Vagina (tissue), 2 donors: ENCODE measurements around the gene SMARCAL1. TPM values are rescaled to one million over a fixed set of nuclear protein-coding genes. Genes with fewer than 3 reads are reported as not detected.

Source experiments
- DNase-seq, 2 donors: peaks; one replicate each; pipeline ENCODE4 v3.0.0-alpha.2; 2017; ENCODE audit errors: extremely low spot score in 2 of 2
- H3K27ac ChIP-seq: fragments of 200-600 bp; sonication (generic); one replicate; pipeline ENCODE4 v1.5.1; 2019
- H3K27me3 ChIP-seq: fragments of 200-600 bp; sonication (generic); one replicate; pipeline ENCODE4 v1.5.1; 2019
- H3K36me3 ChIP-seq, 2 donors: fragments of 200-600 bp; sonication (generic); one replicate each; pipeline ENCODE4 v1.5.1; 2017 to 2019
- H3K4me1 ChIP-seq: fragments of 200-600 bp; sonication (generic); one replicate; pipeline ENCODE4 v1.5.1; 2019
- H3K4me3 ChIP-seq, 2 donors: fragments of 200-600 bp; sonication (generic); 1 replicate in 1 of 2; 2 replicates in 1 of 2; pipeline ENCODE4 v1.5.1; 2016 to 2019
- H3K9me3 ChIP-seq: fragments of 200-600 bp; sonication (generic); one replicate; pipeline ENCODE4 v1.5.1; 2019
- POLR2A ChIP-seq, 2 donors: fragments of 450-650 bp; IDR thresholded peaks; one replicate each; pipeline ENCODE4 v1.6.1; 2017; ENCODE audit warnings: antibody characterized with exemption in 2 of 2, mild to moderate bottlenecking in 2 of 2, moderate library complexity in 2 of 2
- POLR2AphosphoS5 ChIP-seq, 2 donors: sonication (generic); formaldehyde crosslinking; IDR thresholded peaks; one replicate each; pipeline ENCODE4 v1.9.0; 2017; ENCODE audit warnings: antibody characterized with exemption in 2 of 2, mild to moderate bottlenecking in 2 of 2, low read depth in 1 of 2; ENCODE audit not compliant: insufficient read depth in 1 of 2
- intact Hi-C: fragments of 100-400 bp; cut with DNase I; formaldehyde crosslinking; loops from one replicate; pipeline ENCODE4 v1.15.1; 2023
- total RNA-seq: library from RNA; depleted of rRNA; stranded (reverse); fragments of >200 nt; gene quantifications from one replicate; pipeline ENCODE4 v1.2.3, GENCODE V29; 2016
- TF ChIP-seq, protein P1 (sequence below), 3 experiments: fragments of 450-650 bp in 2 of 3; fragments of 200-600 bp in 1 of 3; sonication (generic) in 1 of 3; IDR thresholded peaks; one replicate each; pipeline ENCODE4 v1.5.1; 2017 to 2019; ENCODE audit warnings: antibody characterized with exemption in 3 of 3, mild to moderate bottlenecking in 2 of 3, moderate library complexity in 2 of 3

The SMARCAL1 gene
- total RNA-seq, 1 donor from 2014 or later: 36.1 TPM

DNA sequence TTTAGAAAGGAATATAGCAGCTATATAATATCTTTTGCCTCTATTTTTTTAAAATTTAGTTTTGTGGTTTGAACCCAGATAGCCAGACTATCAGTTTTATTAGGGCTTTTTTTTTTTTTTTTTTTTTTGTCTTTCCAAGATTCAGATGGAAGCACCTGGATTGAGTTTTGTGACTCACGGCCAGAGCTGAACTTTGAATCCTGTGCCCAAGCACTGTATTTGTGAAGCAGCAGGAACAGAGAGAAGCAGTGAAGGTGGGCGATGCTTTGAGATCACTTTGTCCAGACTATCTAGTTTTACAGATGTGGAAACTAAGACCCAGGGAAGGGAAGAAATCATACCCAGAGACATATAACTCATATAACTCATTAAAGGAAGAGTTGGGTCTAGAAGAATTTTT is 120.3 kb downstream of the SMARCAL1 start:
- no peak for DNase-seq
- intact Hi-C loops: no loop called here
- no peaks in the 10 kb centered on the region for H3K36me3 ChIP-seq
- no peaks in the 10 kb centered on the region for H3K9me3 ChIP-seq
- H3K4me3 ChIP-seq: no peak overlapping the region
- no peaks in the 10 kb centered on the region for H3K27me3 ChIP-seq
- TF ChIP-seq POLR2AphosphoS5 (IDR thresholded peaks at IDR 0.05; ENCODE audit: insufficient read depth in 1 of 2, low read depth in 1 of 2) (no peak), POLR2A (IDR thresholded peaks at IDR 0.05) (no peak)
- TF ChIP-seq, protein P1, sequence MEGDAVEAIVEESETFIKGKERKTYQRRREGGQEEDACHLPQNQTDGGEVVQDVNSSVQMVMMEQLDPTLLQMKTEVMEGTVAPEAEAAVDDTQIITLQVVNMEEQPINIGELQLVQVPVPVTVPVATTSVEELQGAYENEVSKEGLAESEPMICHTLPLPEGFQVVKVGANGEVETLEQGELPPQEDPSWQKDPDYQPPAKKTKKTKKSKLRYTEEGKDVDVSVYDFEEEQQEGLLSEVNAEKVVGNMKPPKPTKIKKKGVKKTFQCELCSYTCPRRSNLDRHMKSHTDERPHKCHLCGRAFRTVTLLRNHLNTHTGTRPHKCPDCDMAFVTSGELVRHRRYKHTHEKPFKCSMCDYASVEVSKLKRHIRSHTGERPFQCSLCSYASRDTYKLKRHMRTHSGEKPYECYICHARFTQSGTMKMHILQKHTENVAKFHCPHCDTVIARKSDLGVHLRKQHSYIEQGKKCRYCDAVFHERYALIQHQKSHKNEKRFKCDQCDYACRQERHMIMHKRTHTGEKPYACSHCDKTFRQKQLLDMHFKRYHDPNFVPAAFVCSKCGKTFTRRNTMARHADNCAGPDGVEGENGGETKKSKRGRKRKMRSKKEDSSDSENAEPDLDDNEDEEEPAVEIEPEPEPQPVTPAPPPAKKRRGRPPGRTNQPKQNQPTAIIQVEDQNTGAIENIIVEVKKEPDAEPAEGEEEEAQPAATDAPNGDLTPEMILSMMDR (IDR thresholded peaks at IDR 0.05): no peak
- no peak overlapping the region for H3K27ac ChIP-seq
- H3K4me1 ChIP-seq: peaks cover 37% of the 10 kb centered on the region

Other genes with a start within 250 kb of the SMARCAL1 start
- gene MARCHF4, start 40.0 kb upstream of the SMARCAL1 start, total RNA-seq: not detected
- gene RPL37A, start 86.4 kb downstream of the SMARCAL1 start, total RNA-seq: 1,089 TPM
- gene IGFBP2, start 220.9 kb downstream of the SMARCAL1 start, total RNA-seq: 82.7 TPM